ENCODE data around the gene DHRS13.

DNA sequence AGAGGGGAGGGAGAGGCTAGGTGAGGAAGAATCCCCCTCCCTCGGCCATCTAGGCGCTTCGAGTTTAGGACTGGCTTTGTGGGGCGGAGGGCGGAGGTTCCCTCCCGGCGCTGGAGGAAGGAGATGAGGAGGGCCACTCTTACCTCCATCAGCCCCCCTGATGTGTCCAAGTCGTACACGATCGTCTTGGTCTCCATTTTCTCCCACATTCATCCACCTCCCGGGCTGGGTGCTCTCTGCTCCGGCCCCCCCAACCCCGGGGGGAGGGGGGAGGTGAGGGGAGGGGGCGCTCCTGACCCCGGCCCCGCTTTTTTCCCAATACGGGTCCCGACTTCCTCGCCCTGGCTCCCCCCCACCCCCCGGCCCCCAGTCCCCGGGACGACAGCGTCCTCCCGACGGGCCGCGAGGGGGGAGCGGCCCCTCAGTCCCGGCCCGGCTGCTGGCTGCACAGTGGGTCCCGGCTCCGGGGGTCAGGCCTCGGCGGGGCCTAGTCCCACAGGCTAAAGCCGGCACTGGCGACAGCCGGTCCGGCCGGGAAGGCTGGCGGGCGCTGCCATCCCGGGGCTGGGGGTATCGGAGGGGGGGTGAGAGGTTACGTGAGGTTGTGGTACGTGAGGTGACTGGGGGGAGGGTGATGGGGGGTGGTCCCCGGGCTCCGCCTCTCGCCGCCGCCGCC lies 48.0 kb upstream of the DHRS13 start:
- TF ChIP-seq, protein P1, sequence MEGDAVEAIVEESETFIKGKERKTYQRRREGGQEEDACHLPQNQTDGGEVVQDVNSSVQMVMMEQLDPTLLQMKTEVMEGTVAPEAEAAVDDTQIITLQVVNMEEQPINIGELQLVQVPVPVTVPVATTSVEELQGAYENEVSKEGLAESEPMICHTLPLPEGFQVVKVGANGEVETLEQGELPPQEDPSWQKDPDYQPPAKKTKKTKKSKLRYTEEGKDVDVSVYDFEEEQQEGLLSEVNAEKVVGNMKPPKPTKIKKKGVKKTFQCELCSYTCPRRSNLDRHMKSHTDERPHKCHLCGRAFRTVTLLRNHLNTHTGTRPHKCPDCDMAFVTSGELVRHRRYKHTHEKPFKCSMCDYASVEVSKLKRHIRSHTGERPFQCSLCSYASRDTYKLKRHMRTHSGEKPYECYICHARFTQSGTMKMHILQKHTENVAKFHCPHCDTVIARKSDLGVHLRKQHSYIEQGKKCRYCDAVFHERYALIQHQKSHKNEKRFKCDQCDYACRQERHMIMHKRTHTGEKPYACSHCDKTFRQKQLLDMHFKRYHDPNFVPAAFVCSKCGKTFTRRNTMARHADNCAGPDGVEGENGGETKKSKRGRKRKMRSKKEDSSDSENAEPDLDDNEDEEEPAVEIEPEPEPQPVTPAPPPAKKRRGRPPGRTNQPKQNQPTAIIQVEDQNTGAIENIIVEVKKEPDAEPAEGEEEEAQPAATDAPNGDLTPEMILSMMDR (IDR thresholded peaks at IDR 0.05), result no peak
- TF ChIP-seq POLR2A (IDR thresholded peaks at IDR 0.05), result no peak

Data from testis (tissue), 2 donors.